SK-N-SH (cell line): ENCODE measurements around the gene ZNF814. TPM values are rescaled to one million over a fixed set of nuclear protein-coding genes. Genes with fewer than 3 reads are reported as not detected.
"Not testable (repeated sequence)": the region's sequence is repeated elsewhere in the genome, so short reads cannot be mapped to it uniquely, and the experiment has no call there.

Experiments used
- CTCF ChIA-PET: fragments of 300-600, 350-600 bp; formaldehyde crosslinking; extraction: SDS; loops from one replicate; lab custom pipeline; 2021; lab: Yijun Ruan, JAX
- POLR2A ChIA-PET: fragments of 350-600 bp; sonication (Branson Sonifier 250); formaldehyde crosslinking; extraction: SDS; loops from one replicate; lab custom pipeline; 2020; ENCODE audit warnings: antibody characterized with exemption, inconsistent platforms; lab: Yijun Ruan, JAX
- DNase-seq: peaks from one replicate; pipeline ENCODE4 v3.0.0; 2012
- H2AFZ ChIP-seq: fragments of 200-600 bp; sonication (generic); 2 replicates; pipeline ENCODE4 v1.8.1; 2016; ENCODE audit warnings: antibody characterized with exemption, mild to moderate bottlenecking, low read depth
- H3F3A ChIP-seq: fragments of 200-600 bp; sonication (generic); replicated peaks from 2 replicates; pipeline ENCODE3; 2016; ENCODE audit warnings: antibody characterized with exemption, mild to moderate bottlenecking; ENCODE audit not compliant: insufficient read depth
- H3K27ac ChIP-seq, 2 experiments: fragments of 200-500 bp in 1 of 2; fragments of 200-600 bp in 1 of 2; sonication (Bioruptor generic) in 1 of 2; sonication (generic), shearing (Covaris generic) in 1 of 2; 2 replicates each; pipeline versions ENCODE4 v1.5.1 to v1.6.1; 2014 to 2016; ENCODE audit warnings: low read depth in 2 of 2, inconsistent platforms in 1 of 2, low read length in 1 of 2, mild to moderate bottlenecking in 1 of 2, mixed read lengths in 1 of 2
- H3K27me3 ChIP-seq: fragments of 200-600 bp; sonication (generic), shearing (Covaris generic); 2 replicates; pipeline ENCODE4 v1.6.1; 2016; ENCODE audit warnings: mixed run types; ENCODE audit not compliant: insufficient read depth
- H3K36me3 ChIP-seq, 2 experiments: fragments of 200-500 bp in 1 of 2; fragments of 200-600 bp in 1 of 2; sonication (Bioruptor generic) in 1 of 2; sonication (generic) in 1 of 2; replicated peaks in 1 of 2; 2 replicates each; pipeline versions ENCODE3 to v1.5.1; 2014 to 2016; ENCODE audit warnings: low read length in 1 of 2, mild to moderate bottlenecking in 1 of 2; ENCODE audit not compliant: insufficient read depth in 2 of 2, control insufficient read depth in 1 of 2
- H3K4me1 ChIP-seq, 2 experiments: fragments of 200-500 bp in 1 of 2; fragments of 200-600 bp in 1 of 2; sonication (Bioruptor generic) in 1 of 2; sonication (generic), shearing (Covaris generic) in 1 of 2; 2 replicates each; pipeline versions ENCODE4 v1.5.1 to v1.6.1; 2014 to 2016; ENCODE audit warnings: low read depth in 1 of 2, low read length in 1 of 2, mixed run types in 1 of 2; ENCODE audit not compliant: insufficient read depth in 2 of 2, control insufficient read depth in 1 of 2
- H3K4me2 ChIP-seq: fragments of 200-600 bp; sonication (generic), shearing (Covaris generic); 2 replicates; pipeline ENCODE4 v1.6.1; 2017; ENCODE audit warnings: mixed run types
- H3K4me3 ChIP-seq, 2 experiments: fragments of 200-500 bp in 1 of 2; fragments of 200-600 bp in 1 of 2; sonication (Bioruptor generic) in 1 of 2; sonication (generic), shearing (Covaris generic) in 1 of 2; 2 replicates each; pipeline versions ENCODE4 v1.5.1 to v1.8.1; 2014 to 2016; ENCODE audit warnings: low read depth in 2 of 2, inconsistent platforms in 1 of 2, low read length in 1 of 2, mild to moderate bottlenecking in 1 of 2, mixed read lengths in 1 of 2, moderate library complexity in 1 of 2
- H3K79me2 ChIP-seq: fragments of 200-600 bp; sonication (generic); 2 replicates; pipeline ENCODE4 v1.8.1; 2017; ENCODE audit warnings: mild to moderate bottlenecking; ENCODE audit not compliant: insufficient read depth
- H3K9ac ChIP-seq: fragments of 200-600 bp; sonication (generic); 2 replicates; pipeline ENCODE4 v1.6.1; 2017; ENCODE audit warnings: mixed run types
- H3K9me2 ChIP-seq: fragments of 200-600 bp; sonication (generic); 2 replicates; pipeline ENCODE4 v1.6.1; 2017; ENCODE audit warnings: mixed run types
- H3K9me3 ChIP-seq: fragments of 200-600 bp; sonication (generic); 2 replicates; pipeline ENCODE4 v1.6.1; 2017; ENCODE audit warnings: mixed run types, mild to moderate bottlenecking, moderate library complexity
- H4K20me1 ChIP-seq: fragments of 200-600 bp; sonication (generic); 2 replicates; pipeline ENCODE4 v1.6.1; 2017; ENCODE audit warnings: mild to moderate bottlenecking, mixed run types; ENCODE audit not compliant: insufficient read depth
- POLR2AphosphoS5 ChIP-seq: IDR thresholded peaks from 2 replicates; pipeline ENCODE4 v1.6.1; 2012; ENCODE audit warnings: low read depth, low read length
- YY1 ChIP-seq: IDR thresholded peaks from 2 replicates; pipeline ENCODE4 v1.4.0; 2012; ENCODE audit warnings: low read depth, mild to moderate bottlenecking
- WGBS: methylation state at CpG from one replicate; pipeline ENCODE4 v1.1.6; 2017; ENCODE audit warnings: low lambda C conversion rate; 5-methylcytosine and 5-hydroxymethylcytosine counted together
- polyA plus RNA-seq, 3 experiments: library from polyadenylated mRNA; depleted of rRNA; stranded (reverse); fragments of >200 nt; gene quantifications; 2 replicates each; pipeline ENCODE4 v1.2.3, GENCODE V29; 2012
- TF ChIP-seq, protein P1 (sequence below): IDR thresholded peaks from 2 replicates; pipeline ENCODE4 v1.4.0; 2012; ENCODE audit warnings: low read depth
- TF ChIP-seq, protein P2 (sequence below): IDR thresholded peaks from 2 replicates; pipeline ENCODE4 v1.6.1; 2012; ENCODE audit warnings: mild to moderate bottlenecking, low read depth, low read length, moderate library complexity

Gene ZNF814
- polyA plus RNA-seq, 1 of the 3 experiments (the other 2 are of a cell fraction), result 4.3 TPM

DNA sequence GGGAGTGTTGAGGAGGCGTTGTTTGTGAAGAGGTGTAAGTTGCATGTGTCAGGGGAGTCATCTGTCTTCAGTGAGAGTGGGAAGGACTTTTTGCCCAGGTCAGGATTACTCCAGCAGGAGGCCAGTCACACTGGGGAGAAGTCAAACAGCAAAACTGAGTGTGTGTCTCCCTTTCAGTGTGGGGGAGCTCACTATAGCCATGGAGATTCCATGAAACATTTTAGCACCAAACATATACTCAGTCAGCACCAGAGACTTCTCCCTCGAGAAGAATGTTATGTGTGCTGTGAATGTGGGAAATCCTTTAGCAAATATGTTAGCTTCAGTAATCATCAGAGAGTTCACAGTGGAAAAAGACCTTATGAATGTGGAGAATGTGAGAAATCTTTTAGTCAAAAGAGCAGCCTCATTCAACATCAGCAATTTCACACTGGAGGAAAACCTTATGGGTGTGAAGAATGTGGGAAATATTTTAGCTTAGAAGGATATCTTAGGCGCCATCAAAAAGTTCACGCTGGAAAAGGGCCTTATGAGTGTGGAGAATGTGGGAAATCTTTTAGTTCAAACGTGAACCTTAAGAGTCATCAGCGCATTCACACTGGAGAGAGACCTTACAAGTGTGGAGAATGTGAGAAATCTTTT is 47.6 kb downstream of the ZNF814 start:
- Histone ChIP-seq H4K20me1 (no peaks in the 10 kb centered on the region), H3K9ac (no peak overlapping the region)
- CTCF ChIA-PET, result no interaction called here

DNA sequence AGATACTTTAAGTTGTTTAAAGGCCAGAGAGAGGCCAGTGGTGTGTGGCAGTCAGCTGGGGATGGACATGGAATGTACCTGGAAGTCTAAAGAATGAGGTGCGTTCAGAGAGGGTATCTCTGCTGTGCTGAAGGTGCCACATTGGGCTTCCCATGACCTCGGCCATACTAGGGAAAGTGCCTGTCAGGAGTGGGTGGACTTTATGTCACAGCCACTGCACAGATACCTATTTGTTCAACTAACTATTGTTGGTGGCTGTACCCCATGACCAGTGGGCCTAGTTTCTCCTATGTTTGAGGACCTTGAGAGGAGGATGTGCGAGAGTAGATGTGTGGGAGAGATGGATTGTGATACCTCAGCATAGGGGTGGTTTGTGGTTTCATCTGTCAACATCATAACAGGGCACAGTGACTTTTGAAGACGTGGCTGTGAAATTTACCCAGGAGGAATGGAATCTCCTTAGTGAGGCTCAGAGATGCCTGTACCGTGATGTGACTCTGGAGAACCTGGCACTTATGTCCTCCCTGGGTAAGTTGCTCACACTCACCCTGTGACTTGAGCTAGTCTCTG is 50.1 kb downstream of the ZNF814 start:
- POLR2A ChIA-PET, H3K9ac ChIP-seq, H3K4me2 ChIP-seq, H3K4me1 ChIP-seq, H3K9me3 ChIP-seq, H3K27ac ChIP-seq, CTCF ChIA-PET, H4K20me1 ChIP-seq, H3K4me3 ChIP-seq, H3K9me2 ChIP-seq, H3F3A ChIP-seq, H3K27me3 ChIP-seq, H2AFZ ChIP-seq, DNase-seq: not testable (repeated sequence)
- Histone ChIP-seq H3K36me3 (peaks cover 16 to 19% of the 10 kb centered on the region in 2 experiments), H3K79me2 (peaks cover 56% of the 10 kb centered on the region)
- 100% methylated on average over 4 of the region's 5 CpGs for WGBS

More for the DNA sequence above, 47.6 kb downstream of the ZNF814 start:
- WGBS, result 83% methylated on average over 6 of the region's 6 CpGs
- Histone ChIP-seq H3K79me2 (peaks cover 80% of the 10 kb centered on the region), H2AFZ (no peak overlapping the region), H3K9me2 (no peaks in the 10 kb centered on the region), H3K36me3 (peaks cover 22 to 23% of the 10 kb centered on the region in 2 experiments), H3K4me3 (no peak overlapping the region), H3K9me3 (no peaks in the 10 kb centered on the region), H3F3A (no peaks in the 10 kb centered on the region), H3K27me3 (no peaks in the 10 kb centered on the region), H3K4me2 (no peak overlapping the region), H3K27ac (no peak overlapping the region), H3K4me1 (no peaks in the 10 kb centered on the region)
- POLR2A ChIA-PET, result no interaction called here
- TF ChIP-seq POLR2AphosphoS5 (no peak), YY1 (no peak)
- TF ChIP-seq, protein P1, sequence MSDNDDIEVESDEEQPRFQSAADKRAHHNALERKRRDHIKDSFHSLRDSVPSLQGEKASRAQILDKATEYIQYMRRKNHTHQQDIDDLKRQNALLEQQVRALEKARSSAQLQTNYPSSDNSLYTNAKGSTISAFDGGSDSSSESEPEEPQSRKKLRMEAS, result no peak
- TF ChIP-seq, protein P2, sequence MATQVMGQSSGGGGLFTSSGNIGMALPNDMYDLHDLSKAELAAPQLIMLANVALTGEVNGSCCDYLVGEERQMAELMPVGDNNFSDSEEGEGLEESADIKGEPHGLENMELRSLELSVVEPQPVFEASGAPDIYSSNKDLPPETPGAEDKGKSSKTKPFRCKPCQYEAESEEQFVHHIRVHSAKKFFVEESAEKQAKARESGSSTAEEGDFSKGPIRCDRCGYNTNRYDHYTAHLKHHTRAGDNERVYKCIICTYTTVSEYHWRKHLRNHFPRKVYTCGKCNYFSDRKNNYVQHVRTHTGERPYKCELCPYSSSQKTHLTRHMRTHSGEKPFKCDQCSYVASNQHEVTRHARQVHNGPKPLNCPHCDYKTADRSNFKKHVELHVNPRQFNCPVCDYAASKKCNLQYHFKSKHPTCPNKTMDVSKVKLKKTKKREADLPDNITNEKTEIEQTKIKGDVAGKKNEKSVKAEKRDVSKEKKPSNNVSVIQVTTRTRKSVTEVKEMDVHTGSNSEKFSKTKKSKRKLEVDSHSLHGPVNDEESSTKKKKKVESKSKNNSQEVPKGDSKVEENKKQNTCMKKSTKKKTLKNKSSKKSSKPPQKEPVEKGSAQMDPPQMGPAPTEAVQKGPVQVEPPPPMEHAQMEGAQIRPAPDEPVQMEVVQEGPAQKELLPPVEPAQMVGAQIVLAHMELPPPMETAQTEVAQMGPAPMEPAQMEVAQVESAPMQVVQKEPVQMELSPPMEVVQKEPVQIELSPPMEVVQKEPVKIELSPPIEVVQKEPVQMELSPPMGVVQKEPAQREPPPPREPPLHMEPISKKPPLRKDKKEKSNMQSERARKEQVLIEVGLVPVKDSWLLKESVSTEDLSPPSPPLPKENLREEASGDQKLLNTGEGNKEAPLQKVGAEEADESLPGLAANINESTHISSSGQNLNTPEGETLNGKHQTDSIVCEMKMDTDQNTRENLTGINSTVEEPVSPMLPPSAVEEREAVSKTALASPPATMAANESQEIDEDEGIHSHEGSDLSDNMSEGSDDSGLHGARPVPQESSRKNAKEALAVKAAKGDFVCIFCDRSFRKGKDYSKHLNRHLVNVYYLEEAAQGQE, result no peak
- DNase-seq, result no peak

DNA sequence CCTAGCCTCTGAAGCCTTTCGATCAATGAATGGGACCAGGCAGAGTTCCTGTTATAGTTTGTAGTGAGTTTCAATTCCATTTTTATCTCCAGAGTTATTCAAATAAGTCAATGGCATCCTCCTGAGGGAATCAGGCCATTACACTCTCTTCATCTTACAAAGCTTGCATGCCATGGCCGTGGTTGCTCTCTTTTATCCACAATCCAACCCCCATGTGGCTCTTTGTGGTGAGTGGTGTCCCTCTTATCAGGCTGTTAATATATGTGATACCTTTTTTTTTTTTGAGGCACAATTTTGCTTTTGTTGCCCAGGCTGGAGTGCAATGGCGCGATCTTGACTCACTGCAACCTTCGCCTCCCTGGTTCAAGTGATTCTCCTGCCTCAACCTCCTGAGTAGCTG is 51.8 kb downstream of the ZNF814 start:
- H3K4me3 ChIP-seq, H3F3A ChIP-seq, H4K20me1 ChIP-seq, H3K4me1 ChIP-seq, DNase-seq, H3K27me3 ChIP-seq, POLR2A ChIA-PET, H3K4me2 ChIP-seq, CTCF ChIA-PET, H2AFZ ChIP-seq, H3K9me2 ChIP-seq, H3K27ac ChIP-seq, H3K9ac ChIP-seq, H3K9me3 ChIP-seq: not testable (repeated sequence)
- H3K79me2 ChIP-seq, result peaks cover 52% of the 10 kb centered on the region
- 98% methylated on average over 5 of the region's 5 CpGs for WGBS
- peaks cover 12 to 13% of the 10 kb centered on the region in 2 experiments for H3K36me3 ChIP-seq
